Breast epithelium (tissue), 4 donors: Measurements from ENCODE around the gene PLEKHH1. TPM values are rescaled to one million over a fixed set of nuclear protein-coding genes. Genes with fewer than 3 reads are reported as not detected.

Source experiments
- DNase-seq, 2 donors: peaks; one replicate each; pipeline ENCODE4 v3.0.0-alpha.2; 2019; ENCODE audit warnings: low spot score in 2 of 2
- H3K27ac ChIP-seq, 2 donors: fragments of 200-600 bp; sonication (generic) in 1 of 2; one replicate each; pipeline ENCODE4 v1.5.1; 2016 to 2019; ENCODE audit warnings: mild to moderate bottlenecking in 1 of 2
- H3K27me3 ChIP-seq, 2 donors: fragments of 200-600 bp; sonication (generic) in 1 of 2; one replicate each; pipeline versions ENCODE4 v1.5.1 to v1.6.0; 2017 to 2019; ENCODE audit warnings: control low read depth in 1 of 2, mild to moderate bottlenecking in 1 of 2
- H3K36me3 ChIP-seq: fragments of 200-600 bp; one replicate; pipeline ENCODE4 v1.5.1; 2019
- H3K4me1 ChIP-seq, 2 donors: fragments of 200-600 bp; sonication (generic); one replicate each; pipeline ENCODE4 v1.5.1; 2016 to 2019; ENCODE audit warnings: control low read depth in 1 of 2
- H3K4me3 ChIP-seq, 3 donors: fragments of 200-600 bp; sonication (generic); 1 replicate in 2 of 3; 2 replicates in 1 of 3; pipeline ENCODE4 v1.5.1; 2016 to 2019; ENCODE audit warnings: mild to moderate bottlenecking in 3 of 3, moderate library complexity in 2 of 3
- H3K9me3 ChIP-seq, 2 donors: fragments of 200-600 bp; sonication (generic) in 1 of 2; one replicate each; pipeline ENCODE4 v1.5.1; 2016 to 2019; ENCODE audit warnings: control low read depth in 1 of 2
- CTCF ChIP-seq, 3 donors: fragments of 450-650 bp; IDR thresholded peaks; one replicate each; pipeline ENCODE4 v1.5.1; 2016 to 2017; ENCODE audit warnings: antibody characterized with exemption in 3 of 3, mild to moderate bottlenecking in 3 of 3, moderate library complexity in 3 of 3
- POLR2A ChIP-seq: fragments of 450-650 bp; IDR thresholded peaks from one replicate; pipeline ENCODE4 v1.6.1; 2016; ENCODE audit warnings: antibody characterized with exemption, mild to moderate bottlenecking, moderate library complexity
- POLR2AphosphoS5 ChIP-seq, 3 donors: sonication (generic); formaldehyde crosslinking; IDR thresholded peaks; one replicate each; pipeline ENCODE4 v1.6.1; 2017; ENCODE audit warnings: antibody characterized with exemption in 3 of 3
- intact Hi-C: fragments of 100-400 bp; cut with DNase I; formaldehyde crosslinking; loops from one replicate; pipeline ENCODE4 v1.15.1; 2023; ENCODE audit warnings: low total_unique reads
- total RNA-seq, 3 donors: library from RNA; depleted of rRNA; stranded (reverse); fragments of >200 nt; gene quantifications; one replicate each; pipeline ENCODE4 v1.1.0, GENCODE V29; 2016

The PLEKHH1 gene
- total RNA-seq, 3 donors from 2014 or later: 2.9 to 18.9 (median 14.7) TPM

DNA sequence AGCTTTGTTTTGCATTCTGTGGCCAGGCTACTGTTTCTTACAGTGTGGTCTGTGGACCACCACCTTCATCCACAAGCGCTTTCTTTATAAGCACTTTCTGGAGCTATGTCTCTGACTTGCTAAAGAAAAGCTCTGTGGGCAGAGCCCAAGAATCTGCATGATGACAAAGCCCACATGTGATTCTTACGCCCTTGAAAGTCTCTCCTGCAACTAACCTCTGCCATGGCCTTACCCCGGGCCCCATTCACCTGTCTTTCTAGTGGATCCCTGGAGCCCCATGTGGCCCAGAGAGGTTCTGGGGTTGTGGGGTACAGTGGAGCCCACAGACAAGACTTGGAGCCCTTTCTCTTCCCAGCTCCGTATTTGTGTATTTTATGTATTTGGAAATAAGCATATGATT is 16.6 kb downstream of the PLEKHH1 start:
- intact Hi-C loops: no loop called here
- DNase-seq: no peak

GRCh38 chr14:67551123-67551522 is 18.0 kb downstream of the PLEKHH1 start:
- H3K9me3 ChIP-seq: no peaks in the 10 kb centered on the region
- TF ChIP-seq POLR2AphosphoS5 (IDR thresholded peaks at IDR 0.05): no peak
- no peak for TF ChIP-seq CTCF (IDR thresholded peaks at IDR 0.05)
- no peak for TF ChIP-seq POLR2A
- intact Hi-C loops: no loop called here
- H3K27ac ChIP-seq: no peak overlapping the region
- H3K4me1 ChIP-seq: no peaks in the 10 kb centered on the region
- DNase-seq: no peak
- H3K4me3 ChIP-seq: no peak overlapping the region
- no peaks in the 10 kb centered on the region for H3K27me3 ChIP-seq
- no peaks in the 10 kb centered on the region for H3K36me3 ChIP-seq

More for the DNA sequence above, 16.6 kb downstream of the PLEKHH1 start:
- Histone ChIP-seq H3K27ac (no peak overlapping the region), H3K4me1 (no peaks in the 10 kb centered on the region), H3K27me3 (no peaks in the 10 kb centered on the region), H3K4me3 (no peak overlapping the region), H3K9me3 (no peaks in the 10 kb centered on the region), H3K36me3 (no peaks in the 10 kb centered on the region)
- TF ChIP-seq POLR2AphosphoS5 (IDR thresholded peaks at IDR 0.05) (no peak), POLR2A (no peak)

DNA sequence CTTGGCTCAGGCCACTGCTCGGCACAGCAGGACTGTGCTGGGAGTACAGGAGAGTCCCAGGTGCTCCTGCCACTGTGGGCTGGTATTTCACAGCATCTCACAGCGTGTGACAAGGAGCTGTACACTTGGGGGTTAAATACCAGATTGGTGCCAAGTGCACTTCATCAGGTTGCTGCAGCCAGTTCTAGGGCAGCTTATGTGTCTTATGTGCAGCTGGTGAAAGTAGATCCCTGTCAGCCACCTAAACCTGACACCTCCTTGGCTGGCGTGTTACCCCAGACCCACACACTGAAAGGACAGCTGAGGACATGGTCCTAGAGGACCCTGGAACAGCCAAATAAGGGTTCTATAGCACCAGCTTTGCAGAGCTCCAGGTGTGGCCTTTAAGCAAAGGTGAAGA is 18.9 kb downstream of the PLEKHH1 start:
- no peaks in the 10 kb centered on the region for H3K9me3 ChIP-seq
- H3K27me3 ChIP-seq: no peaks in the 10 kb centered on the region
- H3K4me3 ChIP-seq: no peak overlapping the region
- TF ChIP-seq POLR2A (no peak), POLR2AphosphoS5 (IDR thresholded peaks at IDR 0.05) (no peak)
- H3K4me1 ChIP-seq: no peaks in the 10 kb centered on the region
- H3K36me3 ChIP-seq: no peaks in the 10 kb centered on the region
- DNase-seq: no peak
- no peak overlapping the region for H3K27ac ChIP-seq
- intact Hi-C loops: no loop called here

GRCh38 chr14:67553547-67553946 is 20.5 kb downstream of the PLEKHH1 start:
- no peak for DNase-seq
- Histone ChIP-seq H3K27me3 (no peaks in the 10 kb centered on the region), H3K36me3 (no peaks in the 10 kb centered on the region), H3K9me3 (no peaks in the 10 kb centered on the region), H3K27ac (no peak overlapping the region), H3K4me3 (no peak overlapping the region), H3K4me1 (no peaks in the 10 kb centered on the region)
- TF ChIP-seq CTCF (IDR thresholded peaks at IDR 0.05): no peak
- no peak for TF ChIP-seq POLR2AphosphoS5 (IDR thresholded peaks at IDR 0.05)
- no peak for TF ChIP-seq POLR2A
- intact Hi-C loops: no loop called here

- no peak for TF ChIP-seq CTCF (IDR thresholded peaks at IDR 0.05)
- no peak for TF ChIP-seq POLR2A
- no peak for TF ChIP-seq POLR2AphosphoS5 (IDR thresholded peaks at IDR 0.05)
- no peak for DNase-seq
- Histone ChIP-seq H3K9me3 (no peaks in the 10 kb centered on the region), H3K27ac (no peak overlapping the region), H3K4me1 (no peaks in the 10 kb centered on the region), H3K36me3 (no peaks in the 10 kb centered on the region), H3K27me3 (no peaks in the 10 kb centered on the region), H3K4me3 (no peak overlapping the region)
- intact Hi-C loops: no loop called here
These were observed 21.3 kb downstream of the PLEKHH1 start for GRCh38 chr14:67554341-67554740.

GRCh38 chr14:67555518-67556090 is 22.5 kb downstream of the PLEKHH1 start:
- no peak overlapping the region for H3K4me3 ChIP-seq
- H3K4me1 ChIP-seq: no peaks in the 10 kb centered on the region
- intact Hi-C loops: no loop called here
- no peaks in the 10 kb centered on the region for H3K36me3 ChIP-seq
- DNase-seq: no peak
- no peaks in the 10 kb centered on the region for H3K9me3 ChIP-seq
- H3K27me3 ChIP-seq: no peaks in the 10 kb centered on the region
- TF ChIP-seq POLR2AphosphoS5 (IDR thresholded peaks at IDR 0.05): no peak
- no peak for TF ChIP-seq POLR2A
- no peak for TF ChIP-seq CTCF (IDR thresholded peaks at IDR 0.05)
- H3K27ac ChIP-seq: no peak overlapping the region
